ENCODE results near the gene NHERF2. TPM values are rescaled to one million over a fixed set of nuclear protein-coding genes. Genes with fewer than 3 reads are reported as not detected.

NHERF2 gene
- 1 to 10 TPM; 2.0 to 4.4 (median 2.0) TPM for total RNA-seq

- DNase-seq = no peak
- ATAC-seq = peak; percentile 6 to 8
- Mint-ChIP-seq H3K36me3 (ENCODE audit: insufficient read depth) (no peaks in the 10 kb centered on the region), H3K4me3 (peak within 1 kb of the TSS; percentile 71), H3K27me3 (ENCODE audit: low read depth) (peaks cover 15% of the 10 kb centered on the region), H3K4me1 (ENCODE audit: low read depth) (peaks cover 14% of the 10 kb centered on the region), H3K9me3 (no peaks in the 10 kb centered on the region)
Observed at GRCh38 chr16:2026461-2027023, at the start of gene NHERF2. NHERF2 (plus strand) TSS chr16:2026902; CDS start chr16:2027006, 104 bp downstream.

- H3K4me3 Mint-ChIP-seq = no peak overlapping the region
- H3K9me3 Mint-ChIP-seq = no peaks in the 10 kb centered on the region
- DNase-seq = no peak
- ATAC-seq = no peak
- peaks cover 13% of the 10 kb centered on the region for H3K27me3 Mint-ChIP-seq (ENCODE audit: low read depth)
- H3K4me1 Mint-ChIP-seq (ENCODE audit: low read depth) = peaks cover 12% of the 10 kb centered on the region
- H3K36me3 Mint-ChIP-seq (ENCODE audit: insufficient read depth) = peaks cover 24% of the 10 kb centered on the region
Observed at GRCh38 chr16:1976951-1977874, 49.5 kb upstream of the NHERF2 start.

DNA sequence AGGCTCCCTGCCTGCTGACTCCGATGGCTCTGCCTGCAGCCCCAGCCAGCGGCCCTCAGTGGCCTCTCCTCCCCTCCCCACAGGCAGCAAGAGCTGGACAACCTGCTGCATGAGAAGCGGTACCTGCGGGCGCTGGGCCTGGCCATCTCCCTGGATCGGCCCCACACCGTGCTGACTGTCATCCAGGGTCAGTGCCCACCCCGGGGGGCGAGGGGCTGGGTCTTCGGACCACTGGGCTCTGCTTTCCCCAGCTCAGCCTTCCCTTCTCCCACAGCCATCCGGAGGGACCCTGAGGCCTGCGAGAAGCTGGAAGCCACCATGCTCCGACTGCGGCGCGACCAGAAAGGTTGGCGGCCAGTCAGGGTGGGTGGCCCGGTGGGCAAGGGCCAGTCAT, 48.8 kb upstream of the NHERF2 start:
- Mint-ChIP-seq H3K9me3 (no peaks in the 10 kb centered on the region), H3K36me3 (ENCODE audit: insufficient read depth) (peaks cover 21% of the 10 kb centered on the region), H3K4me1 (ENCODE audit: low read depth) (peaks cover 10% of the 10 kb centered on the region), H3K27me3 (ENCODE audit: low read depth) (peaks cover 13% of the 10 kb centered on the region), H3K4me3 (no peak overlapping the region)
- no peak for ATAC-seq
- no peak for DNase-seq

GRCh38 chr16:1978476-1979120, 48.1 kb upstream of the NHERF2 start:
- DNase-seq (no peak), ATAC-seq (no peak)
- Mint-ChIP-seq H3K36me3 (ENCODE audit: insufficient read depth) (peaks cover 21% of the 10 kb centered on the region), H3K27me3 (ENCODE audit: low read depth) (peaks cover 16% of the 10 kb centered on the region), H3K4me1 (ENCODE audit: low read depth) (peaks cover 8% of the 10 kb centered on the region), H3K9me3 (no peaks in the 10 kb centered on the region), H3K4me3 (no peak overlapping the region)

DNA sequence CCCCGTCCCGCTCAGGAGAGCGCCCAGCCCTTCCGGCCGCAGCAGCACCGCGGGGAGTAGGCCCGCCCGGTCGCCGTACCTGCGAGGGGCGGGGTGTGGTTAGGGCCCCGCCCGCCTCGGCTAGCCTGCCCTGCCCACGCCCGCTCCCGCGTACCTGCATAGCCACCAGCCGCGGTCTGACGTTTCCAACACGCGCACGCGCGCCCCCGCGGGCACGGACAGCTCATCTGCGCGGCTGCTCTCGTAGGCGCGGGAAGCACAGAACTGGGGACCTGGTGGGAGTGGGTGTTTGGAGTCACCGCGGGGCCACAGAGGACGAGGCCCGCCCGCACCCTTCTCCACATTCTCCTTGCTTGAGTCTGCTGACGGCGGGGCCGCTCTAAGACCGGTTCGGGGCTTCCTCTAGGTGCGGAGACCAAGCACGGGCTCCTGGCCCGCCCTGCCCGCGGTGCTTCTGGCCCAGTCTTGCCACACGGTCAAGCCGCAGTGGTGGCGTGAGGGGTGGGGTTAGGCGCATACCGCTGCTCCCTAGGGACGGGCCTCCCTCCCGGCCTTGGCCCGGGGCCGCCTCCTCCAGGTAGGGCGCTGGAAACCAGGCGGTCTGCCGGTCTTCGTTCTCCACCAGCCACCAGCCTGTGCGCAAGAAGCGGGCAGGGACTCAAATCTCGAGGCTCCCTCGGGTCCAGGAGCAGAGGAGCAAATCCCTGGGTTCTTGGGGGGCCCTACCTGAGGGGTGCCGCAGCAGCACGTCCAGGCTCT, 47.3 kb upstream of the NHERF2 start:
- Mint-ChIP-seq H3K4me1 (ENCODE audit: low read depth) (peaks cover 8% of the 10 kb centered on the region), H3K4me3 (no peak overlapping the region)

DNA sequence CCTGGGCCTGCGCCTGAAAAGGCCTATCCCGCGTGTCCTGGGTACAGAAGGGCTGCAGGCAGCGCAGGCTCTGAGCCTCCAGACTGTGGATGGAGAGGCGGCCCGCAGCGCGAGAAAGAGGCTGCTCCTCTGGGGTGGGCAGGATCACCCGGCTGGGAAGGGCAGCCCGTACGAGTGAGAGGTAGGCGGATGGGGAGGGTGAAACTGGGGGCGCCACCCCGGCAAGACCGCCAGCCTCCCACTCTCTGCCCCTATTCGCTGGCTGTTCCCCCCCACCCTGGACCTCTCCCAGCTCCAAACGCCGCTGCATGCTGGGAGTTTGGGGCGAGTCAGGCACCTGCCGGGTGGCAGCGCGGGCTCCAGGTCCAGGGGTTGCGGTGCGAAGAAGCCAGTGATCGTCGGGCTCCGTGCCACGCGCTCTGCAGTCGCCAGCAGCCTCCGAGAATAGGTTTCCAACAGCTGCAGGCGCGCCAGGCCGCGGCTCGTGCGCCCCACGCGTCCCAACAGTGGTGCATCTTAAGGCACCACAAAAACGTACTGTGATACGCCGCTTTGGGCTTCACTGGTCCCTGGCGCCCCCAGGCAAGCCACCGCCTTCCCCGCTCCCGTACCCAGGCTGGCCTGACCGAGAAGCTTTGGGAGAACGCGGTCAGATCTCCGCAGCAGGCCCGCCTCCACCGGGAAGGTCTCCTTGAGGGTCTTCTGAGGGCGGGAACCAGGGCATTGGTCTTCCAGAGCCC, 46.5 kb upstream of the NHERF2 start:
- Mint-ChIP-seq H3K4me3 (no peak overlapping the region), H3K36me3 (ENCODE audit: insufficient read depth) (peaks cover 16% of the 10 kb centered on the region)
- no peak for DNase-seq

More for the DNA sequence above, 47.3 kb upstream of the NHERF2 start:
- H3K36me3 Mint-ChIP-seq (ENCODE audit: insufficient read depth) = peaks cover 21% of the 10 kb centered on the region
- ATAC-seq = peak in 1 of 2 donors; percentile 9
- H3K27me3 Mint-ChIP-seq (ENCODE audit: low read depth) = peaks cover 16% of the 10 kb centered on the region
- peak; percentile 55 for DNase-seq
- H3K9me3 Mint-ChIP-seq = no peaks in the 10 kb centered on the region

DNA sequence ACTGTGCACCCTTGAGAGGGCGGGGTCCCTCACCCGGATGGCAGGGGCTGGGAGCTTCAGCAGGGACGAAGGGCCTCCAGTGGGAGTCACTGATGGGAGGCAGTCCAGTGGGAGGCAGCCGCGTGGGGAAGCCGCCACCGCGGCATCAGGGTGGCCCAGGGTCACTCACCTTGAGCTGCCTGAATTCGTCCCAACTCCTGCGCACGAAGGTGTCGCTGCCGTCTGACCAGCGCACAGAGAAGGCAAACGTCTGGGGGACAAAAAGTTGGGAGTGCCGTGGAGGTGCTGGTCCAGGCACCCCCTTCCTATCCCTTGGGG, 46.0 kb upstream of the NHERF2 start:
- Mint-ChIP-seq H3K27me3 (ENCODE audit: low read depth) (peaks cover 16% of the 10 kb centered on the region), H3K4me3 (no peak overlapping the region), H3K36me3 (ENCODE audit: insufficient read depth) (peaks cover 13% of the 10 kb centered on the region), H3K9me3 (no peaks in the 10 kb centered on the region), H3K4me1 (ENCODE audit: low read depth) (peaks cover 18% of the 10 kb centered on the region)
- ATAC-seq (no peak), DNase-seq (no peak)

More for the DNA sequence above, 46.5 kb upstream of the NHERF2 start:
- ATAC-seq = no peak
- no peaks in the 10 kb centered on the region for H3K9me3 Mint-ChIP-seq
- peaks cover 16% of the 10 kb centered on the region for H3K27me3 Mint-ChIP-seq (ENCODE audit: low read depth)
- H3K4me1 Mint-ChIP-seq (ENCODE audit: low read depth) = peaks cover 15% of the 10 kb centered on the region

GRCh38 chr16:1981398-1981836, 45.3 kb upstream of the NHERF2 start, which contains the start of gene NOXO1:
NOXO1 (minus strand) TSS chr16:1981469; CDS start chr16:1981179, 290 bp downstream.
- Mint-ChIP-seq H3K27me3 (ENCODE audit: low read depth) (peaks cover 16% of the 10 kb centered on the region), H3K4me3 (peak within 1 kb of the TSS; percentile 78), H3K36me3 (ENCODE audit: insufficient read depth) (peaks cover 8% of the 10 kb centered on the region), H3K4me1 (ENCODE audit: low read depth) (peaks cover 18% of the 10 kb centered on the region), H3K9me3 (no peaks in the 10 kb centered on the region)
- ATAC-seq = no peak
- no peak for DNase-seq

DNA sequence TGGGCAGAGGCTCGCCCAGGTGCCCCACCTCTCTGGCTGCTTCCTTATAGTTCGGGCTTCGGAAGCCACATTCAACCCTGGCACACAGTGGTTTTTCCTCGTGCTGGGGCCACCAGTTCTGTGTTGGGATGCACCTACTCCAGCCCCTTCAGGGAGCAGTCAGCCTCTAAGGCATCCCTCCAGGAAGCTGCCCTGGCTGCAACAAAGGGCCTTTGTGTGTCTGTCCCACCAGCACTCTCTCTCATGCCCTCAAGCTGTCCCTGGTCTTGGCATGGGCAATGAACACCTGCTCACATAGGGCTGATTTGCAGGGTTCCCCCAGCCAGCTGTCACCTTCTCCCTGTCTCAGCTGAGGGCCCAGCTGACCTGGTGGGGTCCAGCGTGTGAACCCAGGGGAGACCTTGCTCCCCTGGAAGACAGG, 44.7 kb upstream of the NHERF2 start:
- Mint-ChIP-seq H3K9me3 (no peaks in the 10 kb centered on the region), H3K4me3 (no peak overlapping the region), H3K36me3 (ENCODE audit: insufficient read depth) (peaks cover 8% of the 10 kb centered on the region), H3K4me1 (ENCODE audit: low read depth) (peaks cover 18% of the 10 kb centered on the region), H3K27me3 (ENCODE audit: low read depth) (peaks cover 16% of the 10 kb centered on the region)
- DNase-seq = no peak
- ATAC-seq = no peak

- ATAC-seq = no peak
- Mint-ChIP-seq H3K4me3 (peak overlapping the region; percentile 78), H3K9me3 (no peaks in the 10 kb centered on the region), H3K36me3 (ENCODE audit: insufficient read depth) (peaks cover 5% of the 10 kb centered on the region), H3K4me1 (ENCODE audit: low read depth) (peaks cover 18% of the 10 kb centered on the region), H3K27me3 (ENCODE audit: low read depth) (peaks cover 16% of the 10 kb centered on the region)
- DNase-seq = no peak
Observed at GRCh38 chr16:1982991-1983543, 43.6 kb upstream of the NHERF2 start.

DNA sequence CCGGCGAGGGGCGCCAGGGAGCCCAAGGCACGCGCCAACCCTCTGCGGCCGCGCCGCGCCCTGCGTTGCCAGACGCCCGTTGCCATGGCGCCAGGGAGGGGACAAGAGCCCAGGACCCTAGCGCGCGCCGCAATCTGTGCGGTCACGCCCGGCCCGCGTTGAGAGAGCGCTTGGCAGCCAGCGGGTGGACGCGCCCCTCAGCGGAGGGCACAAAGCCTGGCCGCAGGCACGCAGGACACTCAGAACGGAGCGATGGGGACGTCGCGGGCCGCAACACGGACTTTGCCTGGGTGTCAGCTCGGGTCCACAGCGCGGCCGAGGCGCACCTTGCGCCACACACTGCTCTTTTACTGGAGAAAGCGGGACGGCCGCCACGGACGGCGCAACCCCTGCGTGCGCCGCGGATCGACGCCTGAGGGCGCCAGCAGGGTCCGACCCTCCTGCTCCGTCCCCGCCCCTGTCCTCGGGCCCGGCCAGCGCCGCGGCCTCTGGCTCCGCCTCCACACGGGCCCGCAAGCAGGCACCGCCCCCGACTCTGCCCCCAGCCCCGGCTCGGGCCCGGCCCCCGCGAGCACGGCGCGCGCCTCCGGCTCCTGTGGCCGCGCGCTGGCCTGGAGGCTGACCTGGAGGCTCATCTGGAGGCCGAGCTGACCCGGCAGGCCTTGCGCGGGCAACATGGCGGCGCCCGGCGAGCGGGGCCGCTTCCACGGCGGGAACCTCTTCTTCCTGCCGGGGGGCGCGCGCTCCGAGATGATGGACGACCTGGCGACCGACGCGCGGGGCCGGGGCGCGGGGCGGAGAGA, 43.0 kb upstream of the NHERF2 start, which contains the start of gene GFER:
TSS of gene GFER (plus strand) at position 650 of the 803 bp plus-strand sequence. CDS start at position 676, 26 bp downstream.
- no peaks in the 10 kb centered on the region for H3K9me3 Mint-ChIP-seq
- H3K4me1 Mint-ChIP-seq (ENCODE audit: low read depth) = peaks cover 18% of the 10 kb centered on the region
- peaks cover 19% of the 10 kb centered on the region for H3K27me3 Mint-ChIP-seq (ENCODE audit: low read depth)
- peaks cover 3% of the 10 kb centered on the region for H3K36me3 Mint-ChIP-seq (ENCODE audit: insufficient read depth)
- H3K4me3 Mint-ChIP-seq = peak within 1 kb of the TSS; percentile 83
- peak; percentile 65 to 73 for ATAC-seq
- peak; percentile 42 for DNase-seq

- peaks cover 20% of the 10 kb centered on the region for H3K4me1 Mint-ChIP-seq (ENCODE audit: low read depth)
- H3K9me3 Mint-ChIP-seq = no peaks in the 10 kb centered on the region
- peak overlapping the region; percentile 83 for H3K4me3 Mint-ChIP-seq
- DNase-seq (no peak), ATAC-seq (peak; percentile 37 to 39)
- H3K36me3 Mint-ChIP-seq (ENCODE audit: insufficient read depth) = peaks cover 3% of the 10 kb centered on the region
- peaks cover 27% of the 10 kb centered on the region for H3K27me3 Mint-ChIP-seq (ENCODE audit: low read depth)
Observed at GRCh38 chr16:1984347-1985225, 42.1 kb upstream of the NHERF2 start.
